Measurements from ENCODE around the gene BRD9.

The BRD9 gene

GRCh38 chr5:911601-912000 lies 19.0 kb upstream of the BRD9 start:
- Histone ChIP-seq H3K27ac (ENCODE audit: insufficient read depth in 1 of 2, low read depth in 1 of 2, low read length in 2 of 2, poor library complexity in 1 of 2, severe bottlenecking in 2 of 2) (no peak overlapping the region), H3K36me3 (ENCODE audit: control insufficient read depth in 4 of 4, insufficient read depth in 4 of 4, low read length in 3 of 4) (peaks cover 4 to 82% (median 31%) of the 10 kb centered on the region in 4 experiments), H3K27me3 (replicated peaks in 2 of 5; ENCODE audit: control insufficient read depth in 4 of 5, insufficient read depth in 5 of 5, low read length in 4 of 5) (no peaks in the 10 kb centered on the region), H3K4me1 (ENCODE audit: control extremely low read depth in 1 of 4, control insufficient read depth in 4 of 4, insufficient read depth in 4 of 4, low read length in 3 of 4) (no peaks in the 10 kb centered on the region), H3K9me3 (ENCODE audit: control extremely low read depth in 1 of 5, control insufficient read depth in 4 of 5, insufficient read depth in 2 of 5, low read depth in 1 of 5, low read length in 4 of 5) (no peaks in the 10 kb centered on the region), H3K4me3 (ENCODE audit: control insufficient read depth in 1 of 7, extremely low read depth in 1 of 7, insufficient read depth in 4 of 7, low read depth in 2 of 7, low read length in 6 of 7) (no peak overlapping the region)
- ChIA-PET POLR2A (no interaction called here), CTCF (interaction anchor here (1.9 kb wide), 1 partner anchor 10 kb away, joined by 5 read pairs; no protein-coding TSS in a partner anchor)
- no peak for DNase-seq
- 89% methylated on average over 10 of the region's 11 CpGs for WGBS (ENCODE audit: insufficient coverage)

- DNase-seq, result no peak
- no peak overlapping the region for H3K27ac ChIP-seq (ENCODE audit: insufficient read depth in 1 of 2, low read depth in 1 of 2, low read length in 2 of 2, poor library complexity in 1 of 2, severe bottlenecking in 2 of 2)
- CTCF ChIA-PET, result interaction anchor here (0.8 to 1.0 kb wide), 3 partner anchors 10 to 240 kb away, joined by 3 read pairs; no protein-coding TSS in a partner anchor
- H3K9me3 ChIP-seq (ENCODE audit: control extremely low read depth in 1 of 5, control insufficient read depth in 4 of 5, insufficient read depth in 2 of 5, low read depth in 1 of 5, low read length in 4 of 5), result no peaks in the 10 kb centered on the region
- H3K27me3 ChIP-seq (replicated peaks in 2 of 5; ENCODE audit: control insufficient read depth in 4 of 5, insufficient read depth in 5 of 5, low read length in 4 of 5), result no peaks in the 10 kb centered on the region
- WGBS (ENCODE audit: insufficient coverage), result 96% methylated on average over 7 of the region's 7 CpGs
- no peaks in the 10 kb centered on the region for H3K4me1 ChIP-seq (ENCODE audit: control extremely low read depth in 1 of 4, control insufficient read depth in 4 of 4, insufficient read depth in 4 of 4, low read length in 3 of 4)
- POLR2A ChIA-PET, result no interaction called here
- H3K4me3 ChIP-seq (ENCODE audit: control insufficient read depth in 1 of 7, extremely low read depth in 1 of 7, insufficient read depth in 4 of 7, low read depth in 2 of 7, low read length in 6 of 7), result no peak overlapping the region
- peaks cover 4 to 82% (median 29%) of the 10 kb centered on the region in 4 experiments for H3K36me3 ChIP-seq (ENCODE audit: control insufficient read depth in 4 of 4, insufficient read depth in 4 of 4, low read length in 3 of 4)
Measured at GRCh38 chr5:910769-911160, 18.2 kb upstream of the BRD9 start.

GRCh38 chr5:909994-910768 lies 17.6 kb upstream of the BRD9 start:
- ChIA-PET CTCF (interaction anchor here (0.8 to 1.1 kb wide), 4 partner anchors 9 to 240 kb away, joined by 3 read pairs; no protein-coding TSS in a partner anchor), POLR2A (no interaction called here)
- Histone ChIP-seq H3K9me3 (ENCODE audit: control extremely low read depth in 1 of 5, control insufficient read depth in 4 of 5, insufficient read depth in 2 of 5, low read depth in 1 of 5, low read length in 4 of 5) (no peaks in the 10 kb centered on the region), H3K27me3 (replicated peaks in 2 of 5; ENCODE audit: control insufficient read depth in 4 of 5, insufficient read depth in 5 of 5, low read length in 4 of 5) (no peaks in the 10 kb centered on the region), H3K4me3 (ENCODE audit: control insufficient read depth in 1 of 7, extremely low read depth in 1 of 7, insufficient read depth in 4 of 7, low read depth in 2 of 7, low read length in 6 of 7) (no peak overlapping the region), H3K36me3 (ENCODE audit: control insufficient read depth in 4 of 4, insufficient read depth in 4 of 4, low read length in 3 of 4) (peaks cover 4 to 83% (median 28%) of the 10 kb centered on the region in 4 experiments), H3K27ac (ENCODE audit: insufficient read depth in 1 of 2, low read depth in 1 of 2, low read length in 2 of 2, poor library complexity in 1 of 2, severe bottlenecking in 2 of 2) (no peak overlapping the region), H3K4me1 (ENCODE audit: control extremely low read depth in 1 of 4, control insufficient read depth in 4 of 4, insufficient read depth in 4 of 4, low read length in 3 of 4) (no peaks in the 10 kb centered on the region)
- 97% methylated on average over 16 of the region's 18 CpGs for WGBS (ENCODE audit: insufficient coverage)
- DNase-seq, result no peak

- WGBS (ENCODE audit: insufficient coverage), result 91% methylated on average over 4 of the region's 8 CpGs
- no peak for DNase-seq
- H3K4me3 ChIP-seq (ENCODE audit: control insufficient read depth in 1 of 7, extremely low read depth in 1 of 7, insufficient read depth in 4 of 7, low read depth in 2 of 7, low read length in 6 of 7), result no peak overlapping the region
- no peaks in the 10 kb centered on the region for H3K27me3 ChIP-seq (replicated peaks in 2 of 5; ENCODE audit: control insufficient read depth in 4 of 5, insufficient read depth in 5 of 5, low read length in 4 of 5)
- CTCF ChIA-PET, result interaction anchor here (1.1 kb wide), 1 partner anchor 10 kb away, joined by 3 read pairs; no protein-coding TSS in a partner anchor
- H3K9me3 ChIP-seq (ENCODE audit: control extremely low read depth in 1 of 5, control insufficient read depth in 4 of 5, insufficient read depth in 2 of 5, low read depth in 1 of 5, low read length in 4 of 5), result no peaks in the 10 kb centered on the region
- POLR2A ChIA-PET, result interaction anchor here (0.6 kb wide), 1 partner anchor 273 kb away, joined by 3 read pairs; no protein-coding TSS in a partner anchor
- no peaks in the 10 kb centered on the region for H3K4me1 ChIP-seq (ENCODE audit: control extremely low read depth in 1 of 4, control insufficient read depth in 4 of 4, insufficient read depth in 4 of 4, low read length in 3 of 4)
- no peak overlapping the region for H3K27ac ChIP-seq (ENCODE audit: insufficient read depth in 1 of 2, low read depth in 1 of 2, low read length in 2 of 2, poor library complexity in 1 of 2, severe bottlenecking in 2 of 2)
- peaks cover 8 to 82% (median 27%) of the 10 kb centered on the region in 4 experiments for H3K36me3 ChIP-seq (ENCODE audit: control insufficient read depth in 4 of 4, insufficient read depth in 4 of 4, low read length in 3 of 4)
Measured at GRCh38 chr5:909086-909485, 16.5 kb upstream of the BRD9 start.

GRCh38 chr5:908172-908571 lies 15.6 kb upstream of the BRD9 start:
- Histone ChIP-seq H3K4me1 (ENCODE audit: control extremely low read depth in 1 of 4, control insufficient read depth in 4 of 4, insufficient read depth in 4 of 4, low read length in 3 of 4) (no peaks in the 10 kb centered on the region), H3K4me3 (ENCODE audit: control insufficient read depth in 1 of 7, extremely low read depth in 1 of 7, insufficient read depth in 4 of 7, low read depth in 2 of 7, low read length in 6 of 7) (no peak overlapping the region), H3K27ac (ENCODE audit: insufficient read depth in 1 of 2, low read depth in 1 of 2, low read length in 2 of 2, poor library complexity in 1 of 2, severe bottlenecking in 2 of 2) (no peak overlapping the region), H3K27me3 (replicated peaks in 2 of 5; ENCODE audit: control insufficient read depth in 4 of 5, insufficient read depth in 5 of 5, low read length in 4 of 5) (no peaks in the 10 kb centered on the region), H3K9me3 (ENCODE audit: control extremely low read depth in 1 of 5, control insufficient read depth in 4 of 5, insufficient read depth in 2 of 5, low read depth in 1 of 5, low read length in 4 of 5) (no peaks in the 10 kb centered on the region), H3K36me3 (ENCODE audit: control insufficient read depth in 4 of 4, insufficient read depth in 4 of 4, low read length in 3 of 4) (peaks cover 8 to 82% (median 26%) of the 10 kb centered on the region in 4 experiments)
- CTCF ChIA-PET, result interaction anchor here (0.5 to 8.4 kb wide), 3 partner anchors 16 to 335 kb away, joined by 3 to 117 read pairs (median 3); no protein-coding TSS in a partner anchor
- no peak for DNase-seq
- WGBS (ENCODE audit: insufficient coverage), result 99% methylated on average over 15 of the region's 16 CpGs
- POLR2A ChIA-PET, result no interaction called here

- no peak overlapping the region for H3K27ac ChIP-seq (ENCODE audit: insufficient read depth in 1 of 2, low read depth in 1 of 2, low read length in 2 of 2, poor library complexity in 1 of 2, severe bottlenecking in 2 of 2)
- H3K4me1 ChIP-seq (ENCODE audit: control extremely low read depth in 1 of 4, control insufficient read depth in 4 of 4, insufficient read depth in 4 of 4, low read length in 3 of 4), result no peaks in the 10 kb centered on the region
- H3K4me3 ChIP-seq (ENCODE audit: control insufficient read depth in 1 of 7, extremely low read depth in 1 of 7, insufficient read depth in 4 of 7, low read depth in 2 of 7, low read length in 6 of 7), result no peak overlapping the region
- DNase-seq, result no peak
- peaks cover 8 to 75% (median 26%) of the 10 kb centered on the region in 4 experiments for H3K36me3 ChIP-seq (ENCODE audit: control insufficient read depth in 4 of 4, insufficient read depth in 4 of 4, low read length in 3 of 4)
- ChIA-PET POLR2A (no interaction called here), CTCF (interaction anchor here (0.6 to 8.4 kb wide), 5 partner anchors 8 to 241 kb away, joined by 3 to 117 read pairs (median 3); no protein-coding TSS in a partner anchor)
- H3K9me3 ChIP-seq (ENCODE audit: control extremely low read depth in 1 of 5, control insufficient read depth in 4 of 5, insufficient read depth in 2 of 5, low read depth in 1 of 5, low read length in 4 of 5), result no peaks in the 10 kb centered on the region
- WGBS (ENCODE audit: insufficient coverage), result 98% methylated on average over 7 of the region's 7 CpGs
- H3K27me3 ChIP-seq (replicated peaks in 2 of 5; ENCODE audit: control insufficient read depth in 4 of 5, insufficient read depth in 5 of 5, low read length in 4 of 5), result no peaks in the 10 kb centered on the region
Measured at GRCh38 chr5:907366-907910, 14.8 kb upstream of the BRD9 start.

GRCh38 chr5:905139-905642 lies 12.6 kb upstream of the BRD9 start:
- Histone ChIP-seq H3K4me1 (ENCODE audit: control extremely low read depth in 1 of 4, control insufficient read depth in 4 of 4, insufficient read depth in 4 of 4, low read length in 3 of 4) (no peaks in the 10 kb centered on the region), H3K36me3 (ENCODE audit: control insufficient read depth in 4 of 4, insufficient read depth in 4 of 4, low read length in 3 of 4) (peaks cover 8 to 80% (median 28%) of the 10 kb centered on the region in 4 experiments), H3K9me3 (ENCODE audit: control extremely low read depth in 1 of 5, control insufficient read depth in 4 of 5, insufficient read depth in 2 of 5, low read depth in 1 of 5, low read length in 4 of 5) (no peaks in the 10 kb centered on the region), H3K4me3 (ENCODE audit: control insufficient read depth in 1 of 7, extremely low read depth in 1 of 7, insufficient read depth in 4 of 7, low read depth in 2 of 7, low read length in 6 of 7) (no peak overlapping the region), H3K27me3 (replicated peaks in 2 of 5; ENCODE audit: control insufficient read depth in 4 of 5, insufficient read depth in 5 of 5, low read length in 4 of 5) (no peaks in the 10 kb centered on the region), H3K27ac (ENCODE audit: insufficient read depth in 1 of 2, low read depth in 1 of 2, low read length in 2 of 2, poor library complexity in 1 of 2, severe bottlenecking in 2 of 2) (no peak overlapping the region)
- WGBS (ENCODE audit: insufficient coverage), result 89% methylated on average over 9 of the region's 12 CpGs
- CTCF ChIA-PET, result interaction anchor here (0.8 to 8.4 kb wide), 3 partner anchors 10 to 234 kb away, joined by 3 to 117 read pairs (median 6); no protein-coding TSS in a partner anchor
- POLR2A ChIA-PET, result no interaction called here
- no peak for DNase-seq
